Heart left ventricle (tissue), 13 donors: ENCODE measurements around the gene CDK19.

Source experiments
- CTCF ChIP-seq, 12 donors: fragments of 200-600 bp; sonication (generic) in 4 of 12; IDR thresholded peaks; one replicate each; pipeline versions ENCODE4 v1.5.0 to v1.8.0; 2018 to 2022; ENCODE audit warnings: antibody characterized with exemption in 12 of 12, mild to moderate bottlenecking in 5 of 12
- POLR2A ChIP-seq, 2 donors: fragments of 450-650 bp; IDR thresholded peaks; one replicate each; pipeline ENCODE4 v1.6.1; 2017; ENCODE audit warnings: antibody characterized with exemption in 2 of 2, mild to moderate bottlenecking in 2 of 2, moderate library complexity in 2 of 2
- donor health status: ischemic (EF 13 %, LVEDD 7.1; RV severe dilation, severe dysfunction).
- donor health status: DM: no; HTN: yes; CAD: no.
- donor health status: DM: no; HTN: no; CAD: no.
- donor health status: ischemic (EF 25% LVEDD 6.9; RV normal size, moderate dysfunction).
- donor health status: ischemic (EF 25% LVEDD 5.7; RV mildly dilated, moderate dysfunction).
- donor health status: ischemic (EF 35%, LVEDD 5.7; RV mildly dilated, moderate dysfunction).
- donor health status: nonischemic (EF 11% LVEDD 7.7; RV severe dilation, severe dysfunction).
- donor health status: DM: yes; HTN: yes; CAD: no.
- donor health status: PGD.
- donor health status: ischemic (EF 29% LVEDD 5.4; RV normal size, mild dysfunction).
- donor health status: nonischemic (EF 23%, LVEDD 6.1; RV moderate dilation, normal function).

- TF ChIP-seq CTCF (IDR thresholded peaks at IDR 0.05) (no peak), POLR2A (IDR thresholded peaks at IDR 0.05) (no peak)
These were observed 37.5 kb upstream of the CDK19 start for GRCh38 chr6:110852773-110853172.
